ENCODE measurements around the gene OLIG1.

Gene OLIG1

GRCh38 chr21:33063907-33064622 lies 5.9 kb upstream of the OLIG1 start:
- Mint-ChIP-seq H3K27ac (no peak overlapping the region), H3K9me3 (no peaks in the 10 kb centered on the region), H3K27me3 (ENCODE audit: low read depth) (peaks cover 54% of the 10 kb centered on the region), H3K4me3 (no peak overlapping the region), H3K4me1 (ENCODE audit: low read depth) (peaks cover 5% of the 10 kb centered on the region), H3K36me3 (ENCODE audit: low read depth) (no peaks in the 10 kb centered on the region)

- Mint-ChIP-seq H3K27me3 (ENCODE audit: low read depth) (peaks cover 61% of the 10 kb centered on the region), H3K36me3 (ENCODE audit: low read depth) (no peaks in the 10 kb centered on the region), H3K4me1 (ENCODE audit: low read depth) (peaks cover 8% of the 10 kb centered on the region), H3K27ac (no peak overlapping the region), H3K9me3 (no peaks in the 10 kb centered on the region), H3K4me3 (no peak overlapping the region)
Measured at GRCh38 chr21:33064623-33065390, 5.1 kb upstream of the OLIG1 start.

GRCh38 chr21:33067043-33067442 lies 2.9 kb upstream of the OLIG1 start:
- Mint-ChIP-seq H3K36me3 (ENCODE audit: low read depth) (no peaks in the 10 kb centered on the region), H3K27ac (no peak overlapping the region), H3K4me3 (no peak overlapping the region), H3K4me1 (ENCODE audit: low read depth) (peaks cover 7% of the 10 kb centered on the region), H3K27me3 (ENCODE audit: low read depth) (peaks cover 65% of the 10 kb centered on the region), H3K9me3 (no peaks in the 10 kb centered on the region)

GRCh38 chr21:33067457-33067856 lies 2.5 kb upstream of the OLIG1 start:
- Mint-ChIP-seq H3K9me3 (no peaks in the 10 kb centered on the region), H3K27me3 (ENCODE audit: low read depth) (peaks cover 68% of the 10 kb centered on the region), H3K4me3 (no peak overlapping the region), H3K4me1 (ENCODE audit: low read depth) (peaks cover 8% of the 10 kb centered on the region), H3K36me3 (ENCODE audit: low read depth) (no peaks in the 10 kb centered on the region), H3K27ac (no peak overlapping the region)

GRCh38 chr21:33069243-33069642 lies 698 bp upstream of the OLIG1 start:
- H3K4me1 Mint-ChIP-seq (ENCODE audit: low read depth): peaks cover 8% of the 10 kb centered on the region
- peaks cover 80% of the 10 kb centered on the region for H3K27me3 Mint-ChIP-seq (ENCODE audit: low read depth)
- H3K9me3 Mint-ChIP-seq: no peaks in the 10 kb centered on the region
- no peaks in the 10 kb centered on the region for H3K36me3 Mint-ChIP-seq (ENCODE audit: low read depth)
- no peak overlapping the region for H3K27ac Mint-ChIP-seq
- no peak overlapping the region for H3K4me3 Mint-ChIP-seq

GRCh38 chr21:33069645-33069993 lies 322 bp upstream of the OLIG1 start:
- Mint-ChIP-seq H3K4me1 (ENCODE audit: low read depth) (peaks cover 8% of the 10 kb centered on the region), H3K27ac (no peak overlapping the region), H3K9me3 (no peaks in the 10 kb centered on the region), H3K4me3 (no peak overlapping the region), H3K27me3 (ENCODE audit: low read depth) (peaks cover 81% of the 10 kb centered on the region), H3K36me3 (ENCODE audit: low read depth) (no peaks in the 10 kb centered on the region)

- no peak overlapping the region for H3K27ac Mint-ChIP-seq
- peaks cover 82% of the 10 kb centered on the region for H3K27me3 Mint-ChIP-seq (ENCODE audit: low read depth)
- no peaks in the 10 kb centered on the region for H3K9me3 Mint-ChIP-seq
- H3K4me3 Mint-ChIP-seq: no peak overlapping the region
- H3K36me3 Mint-ChIP-seq (ENCODE audit: low read depth): no peaks in the 10 kb centered on the region
- peaks cover 8% of the 10 kb centered on the region for H3K4me1 Mint-ChIP-seq (ENCODE audit: low read depth)
Measured at GRCh38 chr21:33070744-33070997, 730 bp downstream of the OLIG1 start.

- no peaks in the 10 kb centered on the region for H3K36me3 Mint-ChIP-seq (ENCODE audit: low read depth)
- H3K4me3 Mint-ChIP-seq: peak overlapping the region; percentile 55
- H3K4me1 Mint-ChIP-seq (ENCODE audit: low read depth): peaks cover 8% of the 10 kb centered on the region
- no peak overlapping the region for H3K27ac Mint-ChIP-seq
- no peaks in the 10 kb centered on the region for H3K9me3 Mint-ChIP-seq
- peaks cover 82% of the 10 kb centered on the region for H3K27me3 Mint-ChIP-seq (ENCODE audit: low read depth)
Measured at GRCh38 chr21:33070998-33071769, 1.2 kb downstream of the OLIG1 start.

GRCh38 chr21:33071770-33072306 lies 1.9 kb downstream of the OLIG1 start:
- Mint-ChIP-seq H3K27me3 (ENCODE audit: low read depth) (peaks cover 82% of the 10 kb centered on the region), H3K4me1 (ENCODE audit: low read depth) (peaks cover 8% of the 10 kb centered on the region), H3K36me3 (ENCODE audit: low read depth) (no peaks in the 10 kb centered on the region), H3K27ac (no peak overlapping the region), H3K4me3 (peak overlapping the region; percentile 55), H3K9me3 (no peaks in the 10 kb centered on the region)

- Mint-ChIP-seq H3K27me3 (ENCODE audit: low read depth) (peaks cover 81% of the 10 kb centered on the region), H3K4me1 (ENCODE audit: low read depth) (peaks cover 8% of the 10 kb centered on the region), H3K27ac (no peak overlapping the region), H3K36me3 (ENCODE audit: low read depth) (no peaks in the 10 kb centered on the region), H3K9me3 (no peaks in the 10 kb centered on the region), H3K4me3 (no peak overlapping the region)
Measured at GRCh38 chr21:33073636-33074035, 3.7 kb downstream of the OLIG1 start.

GRCh38 chr21:33075128-33075527 lies 5.2 kb downstream of the OLIG1 start:
- no peaks in the 10 kb centered on the region for H3K9me3 Mint-ChIP-seq
- H3K27ac Mint-ChIP-seq: no peak overlapping the region
- H3K36me3 Mint-ChIP-seq (ENCODE audit: low read depth): no peaks in the 10 kb centered on the region
- H3K4me1 Mint-ChIP-seq (ENCODE audit: low read depth): peaks cover 5% of the 10 kb centered on the region
- no peak overlapping the region for H3K4me3 Mint-ChIP-seq
- peaks cover 69% of the 10 kb centered on the region for H3K27me3 Mint-ChIP-seq (ENCODE audit: low read depth)

- Mint-ChIP-seq H3K4me1 (ENCODE audit: low read depth) (peaks cover 5% of the 10 kb centered on the region), H3K36me3 (ENCODE audit: low read depth) (no peaks in the 10 kb centered on the region), H3K27me3 (ENCODE audit: low read depth) (peaks cover 74% of the 10 kb centered on the region), H3K27ac (no peak overlapping the region), H3K4me3 (no peak overlapping the region), H3K9me3 (no peaks in the 10 kb centered on the region)
Measured at GRCh38 chr21:33075596-33076195, 5.8 kb downstream of the OLIG1 start.

- no peak overlapping the region for H3K4me3 Mint-ChIP-seq
- H3K9me3 Mint-ChIP-seq: no peaks in the 10 kb centered on the region
- no peak overlapping the region for H3K27ac Mint-ChIP-seq
- H3K36me3 Mint-ChIP-seq (ENCODE audit: low read depth): no peaks in the 10 kb centered on the region
- peaks cover 3% of the 10 kb centered on the region for H3K4me1 Mint-ChIP-seq (ENCODE audit: low read depth)
- H3K27me3 Mint-ChIP-seq (ENCODE audit: low read depth): peaks cover 66% of the 10 kb centered on the region
Measured at GRCh38 chr21:33076600-33077329, 6.8 kb downstream of the OLIG1 start.

All from T-helper 1 cell treated with Interleukin-12 subunit alpha and Interleukin-12 subunit beta and Interleukin-4 antibody, amounts not matched to agents 30 μg/mL and 1 μg/mL, for 36 hours (primary cell).